Measurements from ENCODE around the gene GAPT.

- TF ChIP-seq CTCF (conservative IDR thresholded peaks at IDR 0.05 in 1 of 2, IDR thresholded peaks at IDR 0.05 in 1 of 2; ENCODE audit: extremely low read depth in 1 of 2, insufficient read depth in 1 of 2, low read depth in 1 of 2, low read length in 2 of 2) = no peak
- TF ChIP-seq EZH2 (IDR thresholded peaks at IDR 0.05; ENCODE audit: borderline replicate concordance, low read length) = no peak
Measured at GRCh38 chr5:58503390-58504046, 12.3 kb downstream of the GAPT start.
